GM19455 (cell line): ENCODE data around the gene ARFGEF3.

Source experiments
- ATAC-seq: cut with Tn5 transposase; IDR thresholded peaks from one replicate; pipeline ENCODE4 v1.9.1; 2021; ENCODE audit not compliant: unreplicated experiment

Gene ARFGEF3

GRCh38 chr6:138387577-138388368 is 226.0 kb downstream of the ARFGEF3 start:
- ATAC-seq = no peak

- ATAC-seq = no peak
Observed at GRCh38 chr6:138389551-138389950, 227.8 kb downstream of the ARFGEF3 start.
